Iris pigment epithelial cell (primary cell): Measurements from ENCODE around the gene HYLS1.

ENCODE experiments used
- DNase-seq: peaks from one replicate; pipeline ENCODE4 v3.0.0-alpha.2; 2011; ENCODE audit warnings: low read depth

HYLS1 gene

DNA sequence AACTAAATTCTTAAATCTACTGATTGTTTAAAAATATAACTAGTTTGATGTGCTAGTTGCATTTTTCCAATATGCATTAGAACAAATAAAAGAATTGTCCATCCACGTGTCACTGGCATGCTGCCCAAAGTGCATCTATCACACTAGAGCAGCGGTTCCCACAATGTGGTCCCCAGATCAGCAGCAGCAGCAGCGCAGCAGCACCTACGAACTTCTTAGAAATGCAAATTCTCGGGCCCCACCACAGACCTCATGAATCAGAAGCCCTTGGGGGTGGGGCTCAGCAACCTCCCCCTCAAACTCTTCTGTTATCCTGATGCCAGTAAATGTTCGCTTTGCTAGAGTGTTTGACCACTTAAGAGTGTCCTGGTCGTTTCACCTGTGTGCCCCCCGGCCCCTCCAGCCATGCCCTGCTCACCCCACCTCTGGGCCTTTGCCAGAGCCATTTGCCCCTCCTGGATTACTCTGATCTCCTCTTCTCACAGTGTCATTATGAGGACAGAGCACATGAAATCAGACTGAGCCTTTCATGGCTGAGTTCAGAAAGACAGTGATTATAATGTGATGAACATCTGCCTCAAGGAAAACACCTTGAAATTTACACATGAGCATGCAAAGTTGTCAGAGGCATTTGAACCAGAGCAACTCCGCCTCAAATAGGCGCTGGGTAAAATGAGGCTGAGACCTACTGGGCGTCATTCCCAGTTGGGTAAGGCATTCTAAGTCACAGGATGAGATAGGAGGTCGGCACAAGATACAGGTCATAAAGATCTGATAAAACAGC is 45.8 kb downstream of the HYLS1 start:
- no peak for DNase-seq

DNA sequence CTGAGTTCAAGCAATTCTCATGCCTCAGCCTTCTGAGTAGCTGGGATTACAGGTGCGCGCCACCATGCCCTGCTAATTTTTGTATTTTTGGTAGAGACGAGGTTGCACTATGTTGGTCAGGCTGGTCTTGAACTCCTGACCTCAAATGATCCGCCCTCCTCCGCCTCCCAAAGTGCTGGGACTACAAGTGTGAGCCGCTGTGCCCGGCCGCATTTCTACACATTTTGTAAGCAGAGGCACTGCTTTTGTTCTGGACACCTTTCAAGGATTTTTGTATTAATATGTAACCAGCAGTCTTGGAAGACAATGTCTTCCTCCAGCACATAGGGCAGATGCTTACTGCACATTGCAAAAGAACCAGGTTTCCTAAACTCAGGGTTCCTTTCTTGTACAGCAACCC is 47.0 kb downstream of the HYLS1 start:
- DNase-seq, result no peak

DNA sequence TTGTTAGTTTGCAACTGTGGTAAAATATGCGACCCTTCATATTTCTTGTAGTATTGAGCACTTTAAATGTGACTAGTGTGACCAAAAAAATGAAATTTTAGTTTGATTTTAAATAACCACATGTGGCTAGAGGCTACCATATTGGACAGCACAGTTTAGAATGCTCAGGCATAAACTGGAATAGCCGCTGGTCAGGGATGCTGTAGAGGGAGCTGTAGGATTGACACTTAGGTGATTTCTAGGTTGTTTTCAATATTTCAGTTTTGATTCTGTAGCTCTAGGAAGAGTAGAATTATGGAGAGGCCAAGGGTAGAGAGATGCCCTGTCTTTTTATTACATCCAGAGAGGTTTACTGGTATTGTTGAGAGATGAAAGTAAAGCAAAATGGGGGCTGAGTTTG is 47.6 kb downstream of the HYLS1 start:
- no peak for DNase-seq

DNA sequence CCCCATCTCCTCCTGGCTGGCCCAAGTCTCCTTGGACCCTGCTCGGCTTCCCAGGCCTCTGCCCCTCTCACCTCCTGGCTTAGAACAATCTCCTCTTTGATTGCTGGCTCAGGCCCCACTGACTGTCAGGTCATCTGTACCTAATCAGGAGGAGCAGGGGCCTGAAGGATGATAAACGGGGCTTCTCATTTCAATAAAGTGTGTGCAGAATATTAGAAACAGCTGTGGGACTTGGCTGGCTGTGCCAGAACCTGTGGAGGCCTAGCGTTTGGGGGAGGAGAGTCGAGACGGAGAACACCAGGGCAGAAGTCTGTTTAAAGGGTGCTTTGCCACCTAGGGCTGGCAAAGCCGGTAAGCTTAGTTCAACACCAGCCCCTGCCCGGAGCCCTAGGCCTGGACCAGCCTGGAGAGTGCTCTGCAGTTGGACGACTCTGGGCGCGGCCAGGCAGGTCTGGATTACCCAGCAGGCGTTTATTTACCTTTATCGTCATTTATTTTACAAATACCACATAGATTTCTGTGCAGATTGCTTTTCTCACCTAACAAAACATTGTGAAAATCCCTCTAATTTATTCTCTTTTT is 48.2 kb downstream of the HYLS1 start:
- no peak for DNase-seq

DNA sequence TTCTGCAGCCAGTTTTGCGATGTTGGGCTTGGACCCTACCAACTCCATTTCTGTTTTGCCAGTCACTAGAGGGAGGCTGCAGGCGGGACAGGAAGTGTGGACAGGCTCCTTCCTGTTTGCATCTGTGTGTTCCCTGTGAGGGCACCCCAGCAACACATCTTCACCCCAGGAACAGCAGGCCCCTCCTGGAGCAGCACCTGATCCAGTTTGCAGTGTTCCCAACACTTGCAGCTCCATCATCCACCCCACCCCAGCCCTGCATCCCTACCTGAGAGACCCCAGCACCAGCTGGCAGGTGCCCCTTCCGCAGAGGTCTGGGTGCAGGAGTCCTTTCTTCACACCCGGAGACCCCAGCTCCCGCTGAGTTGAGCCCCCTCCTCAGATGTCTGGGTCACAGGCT is 51.0 kb downstream of the HYLS1 start:
- DNase-seq, result no peak

DNA sequence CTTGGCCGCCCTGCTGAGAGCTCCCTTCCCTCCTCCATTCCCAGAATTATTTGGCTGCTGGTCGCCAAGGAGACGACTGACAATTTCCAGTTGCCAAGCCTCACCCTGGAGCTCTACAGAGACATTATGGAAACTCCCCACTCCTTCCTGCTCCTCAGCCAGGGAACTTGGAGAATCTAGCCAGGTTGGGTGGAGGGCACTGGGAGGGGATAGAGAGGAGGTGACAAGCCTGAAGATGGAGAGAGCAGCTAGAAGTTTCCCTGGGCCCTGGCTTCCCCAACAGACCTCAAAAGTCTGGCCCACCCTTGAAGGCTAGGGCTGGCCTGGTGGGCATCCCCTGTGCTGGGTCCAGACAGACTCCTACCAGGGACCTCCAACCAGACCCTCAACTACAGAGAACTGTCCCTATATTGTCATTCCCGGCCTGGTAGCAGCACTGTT is 51.6 kb downstream of the HYLS1 start:
- no peak for DNase-seq

DNA sequence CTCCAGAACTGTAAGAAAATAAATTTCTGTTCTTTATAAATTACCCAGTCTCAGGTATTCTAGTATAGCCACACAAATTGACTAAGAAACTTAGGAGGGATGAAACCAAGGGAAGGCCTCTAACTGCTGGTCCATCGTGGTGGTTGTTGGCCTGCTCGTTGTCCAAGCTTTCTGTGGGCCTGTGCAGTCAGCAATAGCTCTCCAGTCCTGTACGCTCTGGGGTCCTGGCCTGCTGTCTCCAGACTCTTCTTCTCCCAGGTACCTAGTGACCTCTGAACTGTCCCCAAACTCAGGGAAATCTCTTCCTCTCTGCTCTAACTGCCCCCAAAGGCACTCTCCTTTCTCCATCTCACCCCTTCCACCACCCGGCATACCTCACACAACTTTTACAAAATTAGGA is 52.7 kb downstream of the HYLS1 start:
- no peak for DNase-seq

DNA sequence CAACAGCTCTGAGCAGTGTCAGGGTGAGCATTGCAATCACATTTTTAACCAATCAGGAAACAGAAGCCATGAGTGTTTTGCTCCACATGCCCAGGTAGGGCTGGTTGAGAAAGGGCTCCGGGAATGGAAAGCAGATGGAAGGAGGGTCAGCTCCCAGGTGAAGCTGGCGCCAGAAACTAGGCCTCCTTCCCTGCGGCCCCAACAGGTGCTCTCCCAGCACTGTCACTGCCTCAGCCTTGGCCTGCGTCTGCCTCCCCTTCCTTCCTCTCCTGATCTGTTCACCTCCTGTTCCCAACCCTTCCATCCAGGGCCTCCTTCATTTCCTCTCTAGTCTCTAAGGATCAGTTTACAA is 53.8 kb downstream of the HYLS1 start:
- DNase-seq, result no peak

DNA sequence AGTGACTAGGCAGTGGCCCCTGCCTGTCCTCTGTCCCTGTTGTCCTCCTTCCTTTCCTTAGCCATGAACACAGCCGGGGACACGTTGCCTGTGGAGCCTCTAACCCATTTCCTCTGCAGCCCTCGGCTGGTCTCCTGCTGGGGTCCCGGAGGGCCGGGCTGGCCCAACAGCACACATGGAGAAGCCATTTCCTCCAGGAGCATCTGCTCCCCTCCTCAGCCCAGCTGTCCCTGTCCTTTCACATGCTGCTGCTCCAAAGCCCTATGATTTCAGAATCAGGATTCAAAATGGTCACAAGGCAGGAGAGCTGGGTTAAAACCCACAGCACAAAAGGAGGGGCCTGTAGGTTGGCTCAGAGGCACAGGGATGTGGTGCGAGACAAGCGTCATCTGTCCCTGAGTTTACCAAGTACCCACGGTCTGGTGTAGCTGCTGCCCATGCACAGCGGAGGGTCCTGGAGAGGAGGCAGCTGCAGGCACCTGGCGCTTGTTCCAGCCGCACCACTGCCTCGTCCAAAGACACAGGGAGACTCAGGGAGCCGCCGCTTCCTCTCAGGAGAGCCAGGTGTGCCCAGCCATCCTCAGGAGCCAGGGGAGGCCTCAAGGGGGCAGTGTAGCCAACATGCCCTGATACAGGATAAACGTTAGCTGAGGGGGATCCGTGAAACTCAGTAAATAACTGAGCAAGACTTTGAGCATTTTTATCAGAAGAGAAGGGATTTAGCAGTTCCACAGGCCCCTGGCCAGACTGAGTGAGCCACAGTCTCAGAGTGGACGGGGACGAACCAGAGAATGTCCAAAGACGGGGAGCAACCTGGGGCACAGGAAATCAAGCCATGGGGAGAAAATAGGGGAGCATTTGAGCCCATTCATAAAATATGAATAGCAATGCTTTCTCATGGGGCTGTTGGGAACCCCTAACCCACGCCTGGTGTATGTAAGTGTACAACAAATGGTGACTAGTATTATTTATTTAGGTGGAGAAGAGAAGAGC is 54.4 kb downstream of the HYLS1 start:
- DNase-seq, result peak; percentile 32

DNA sequence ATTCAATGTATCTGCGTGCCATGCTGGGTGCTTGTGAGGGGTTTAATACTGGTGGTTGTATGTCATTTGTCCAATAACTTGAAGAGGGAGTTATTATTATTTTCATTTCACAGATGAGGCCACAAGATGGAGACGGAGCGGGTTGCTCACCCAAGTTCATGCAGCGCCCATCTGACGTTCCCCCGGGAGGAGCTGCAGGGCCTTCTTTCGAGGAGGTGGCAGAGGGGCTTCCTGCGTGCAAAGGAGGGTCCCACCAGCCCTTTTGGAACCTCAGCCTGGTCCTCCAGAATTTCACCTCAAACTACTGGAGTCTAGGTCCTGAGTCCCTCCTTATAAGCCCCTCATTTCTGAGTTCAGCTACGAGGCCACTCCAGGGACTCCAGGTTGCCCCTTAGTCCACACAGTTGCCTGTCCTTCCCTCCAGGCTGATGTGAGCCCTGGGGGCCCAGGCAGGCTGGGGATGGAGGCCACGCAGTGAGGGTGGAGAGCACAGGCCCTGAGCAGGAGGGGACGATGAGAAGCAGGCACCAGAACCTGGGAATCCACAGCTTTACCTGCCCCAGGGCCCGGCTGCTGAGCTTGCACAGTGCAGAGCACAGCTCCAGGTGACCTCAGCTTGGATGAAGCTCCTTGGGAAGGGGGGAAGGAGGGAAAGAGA is 55.4 kb downstream of the HYLS1 start:
- no peak for DNase-seq

DNA sequence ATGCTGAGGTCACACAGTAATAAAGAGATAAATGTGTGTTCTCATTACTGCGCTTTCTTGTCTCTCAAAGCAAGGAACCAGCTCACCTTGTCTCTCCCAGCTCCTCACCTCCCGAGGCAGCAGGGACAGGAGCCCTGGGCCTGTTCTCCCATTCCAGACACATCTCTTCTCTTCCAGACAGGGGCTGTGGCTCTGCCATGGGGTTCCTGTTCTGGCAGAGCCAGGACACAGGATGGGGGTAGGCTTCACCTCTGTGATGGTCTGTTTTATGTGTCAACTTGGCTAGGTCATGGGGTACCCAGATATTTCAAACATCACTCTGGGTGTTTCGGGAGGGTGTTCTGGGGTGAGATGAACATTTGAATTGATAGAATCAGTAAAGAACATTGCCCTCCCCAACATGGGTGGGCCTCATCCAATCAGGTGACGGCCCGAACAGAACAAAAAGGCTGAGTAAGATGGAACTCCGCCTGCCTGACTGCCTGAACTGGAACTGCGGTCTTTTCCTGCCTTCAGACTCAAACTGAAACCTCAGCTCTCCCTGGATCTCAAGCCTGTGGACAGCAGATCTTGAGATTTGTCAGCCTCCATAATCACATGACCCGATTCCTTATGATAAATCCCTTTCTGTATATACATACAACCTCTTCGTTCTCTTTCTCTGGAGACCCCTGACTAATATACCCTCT is 56.3 kb downstream of the HYLS1 start:
- no peak for DNase-seq

DNA sequence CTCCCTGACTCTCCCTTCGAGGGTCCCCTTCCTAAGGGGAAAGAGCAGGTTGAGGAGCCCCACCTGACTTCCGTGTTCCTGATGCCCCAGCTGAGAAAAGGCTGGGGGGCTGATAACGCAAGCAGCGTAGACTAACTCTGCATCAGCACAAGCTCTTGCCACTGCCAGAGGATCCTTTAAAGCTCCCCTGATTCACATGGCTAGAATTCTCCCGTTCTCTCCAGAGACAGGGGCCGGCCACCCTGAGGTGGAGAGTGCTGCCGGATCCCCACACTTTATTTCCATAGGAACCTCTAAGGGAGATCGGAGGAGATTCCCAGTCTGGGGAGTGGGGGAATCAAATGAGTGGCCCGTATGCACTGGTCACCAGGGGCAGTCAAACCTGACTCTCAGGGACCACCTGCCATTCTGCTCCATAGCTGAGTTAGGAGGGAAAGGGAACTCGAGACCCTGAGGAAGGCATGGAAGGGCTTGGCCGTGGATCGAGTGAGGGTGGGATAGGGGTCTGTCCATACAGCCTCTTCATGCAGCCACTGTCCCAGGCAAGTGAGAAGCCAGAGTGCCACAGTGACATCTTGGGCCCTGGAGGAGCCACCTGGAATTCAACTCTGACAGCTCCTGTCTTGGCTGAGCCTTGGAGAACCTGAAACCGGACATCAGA is 57.0 kb downstream of the HYLS1 start:
- no peak for DNase-seq

DNA sequence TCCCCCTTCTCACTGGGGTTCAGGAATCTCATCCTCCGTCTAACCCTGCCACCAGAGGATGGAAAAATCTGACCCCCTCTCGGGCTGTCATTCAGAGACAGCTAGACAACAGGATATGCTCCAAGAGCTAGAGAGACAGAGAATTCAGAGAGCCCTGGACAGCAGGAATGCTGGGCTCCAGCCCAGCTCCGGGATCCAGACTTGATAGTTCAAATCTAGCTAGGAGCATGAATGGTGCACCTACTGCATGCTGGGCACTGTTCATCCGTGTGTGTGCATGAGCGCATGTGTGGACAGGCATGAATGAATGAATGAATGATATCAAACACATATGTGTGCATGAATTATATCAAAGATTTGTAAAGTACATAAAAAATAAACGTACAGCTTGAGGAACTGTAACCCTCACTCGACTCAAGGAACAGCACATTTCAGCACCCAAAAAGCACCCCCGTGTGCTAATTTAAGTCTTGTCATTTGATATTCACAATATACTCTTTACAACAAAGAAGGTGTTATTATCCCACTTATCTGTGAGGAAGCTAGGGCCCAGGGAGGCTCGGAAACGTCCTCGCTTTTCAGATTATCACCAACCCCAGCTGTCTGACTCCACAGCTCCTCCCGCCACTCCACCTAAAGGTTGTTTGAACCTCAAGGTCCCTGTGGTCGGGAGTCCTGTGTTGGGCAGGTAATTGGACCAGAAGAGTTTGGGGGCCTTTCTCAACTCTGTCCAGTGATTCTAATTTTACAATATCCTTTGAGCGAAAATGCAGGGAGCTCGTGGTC is 57.7 kb downstream of the HYLS1 start:
- DNase-seq, result no peak

DNA sequence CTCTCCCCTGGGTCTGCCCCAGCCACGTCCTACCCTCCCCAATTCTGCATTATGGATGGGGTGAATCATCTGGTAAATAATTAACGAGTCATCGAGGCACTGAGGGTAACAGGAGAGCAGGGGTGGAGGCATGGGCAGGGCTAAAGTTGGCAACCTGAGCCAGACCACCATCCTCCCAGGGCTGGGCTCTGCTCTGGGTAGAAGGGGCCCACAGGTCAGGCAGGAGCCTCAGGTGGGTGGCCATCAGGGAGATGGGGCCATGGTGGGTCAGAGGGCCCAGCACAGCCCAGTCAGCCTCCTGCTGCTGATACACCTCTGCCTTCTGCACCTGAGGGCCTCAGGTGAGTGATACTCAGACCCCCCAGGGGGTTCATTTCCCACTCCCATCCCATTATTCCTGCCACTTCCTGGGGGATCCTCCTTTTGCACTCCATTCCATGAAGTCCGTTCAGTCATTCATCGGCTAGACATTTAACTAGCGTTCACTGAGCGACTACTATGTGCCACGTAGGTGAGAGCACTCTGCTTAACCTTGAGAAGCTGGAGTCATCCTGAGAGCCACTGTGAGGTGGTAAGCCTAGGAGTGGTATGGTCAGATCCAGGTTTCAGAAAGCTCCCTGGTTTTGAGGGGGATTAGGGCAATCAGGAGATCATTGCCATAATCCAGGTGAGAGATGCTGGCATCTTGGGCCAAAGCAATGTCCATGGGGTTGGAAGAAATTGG is 58.5 kb downstream of the HYLS1 start, which contains the start of gene VSIG10L2:
TSS of gene VSIG10L2 (plus strand) at position 248 of the 724 bp plus-strand sequence. CDS start at position 260, 12 bp downstream.
- no peak for DNase-seq

DNA sequence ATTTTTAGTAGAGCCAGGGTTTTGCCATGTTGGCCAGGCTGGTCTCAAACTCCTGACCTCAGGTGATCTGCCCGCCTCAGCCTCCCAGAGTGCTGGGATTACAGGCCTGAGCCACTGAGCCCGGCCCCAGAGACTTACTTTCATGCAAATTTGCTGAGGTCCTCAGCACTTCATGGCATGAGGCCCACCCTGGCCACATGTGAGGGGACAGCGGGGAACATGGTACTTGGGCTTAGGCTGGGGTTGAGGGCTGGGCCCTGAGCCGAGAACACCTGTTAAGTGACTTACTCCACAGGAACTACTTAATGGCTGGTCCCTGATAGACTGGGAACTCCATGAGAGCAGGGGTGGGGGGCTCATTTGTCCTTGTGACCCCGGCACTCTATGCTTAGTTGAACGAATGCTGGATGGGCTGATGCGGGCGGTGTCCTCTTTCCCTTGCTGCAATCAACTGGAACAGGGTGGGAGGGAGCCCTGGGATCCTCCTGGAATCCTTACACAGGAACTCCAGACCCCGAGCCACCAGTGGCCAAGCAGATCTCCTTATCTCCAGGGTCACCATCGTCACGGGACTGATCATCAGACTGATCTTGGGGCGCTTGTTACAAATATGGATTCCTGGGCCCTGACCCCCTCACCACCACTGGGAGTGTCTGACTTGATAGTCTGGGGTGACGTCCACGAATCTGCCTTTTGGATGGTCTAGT is 59.4 kb downstream of the HYLS1 start:
- DNase-seq, result no peak

DNA sequence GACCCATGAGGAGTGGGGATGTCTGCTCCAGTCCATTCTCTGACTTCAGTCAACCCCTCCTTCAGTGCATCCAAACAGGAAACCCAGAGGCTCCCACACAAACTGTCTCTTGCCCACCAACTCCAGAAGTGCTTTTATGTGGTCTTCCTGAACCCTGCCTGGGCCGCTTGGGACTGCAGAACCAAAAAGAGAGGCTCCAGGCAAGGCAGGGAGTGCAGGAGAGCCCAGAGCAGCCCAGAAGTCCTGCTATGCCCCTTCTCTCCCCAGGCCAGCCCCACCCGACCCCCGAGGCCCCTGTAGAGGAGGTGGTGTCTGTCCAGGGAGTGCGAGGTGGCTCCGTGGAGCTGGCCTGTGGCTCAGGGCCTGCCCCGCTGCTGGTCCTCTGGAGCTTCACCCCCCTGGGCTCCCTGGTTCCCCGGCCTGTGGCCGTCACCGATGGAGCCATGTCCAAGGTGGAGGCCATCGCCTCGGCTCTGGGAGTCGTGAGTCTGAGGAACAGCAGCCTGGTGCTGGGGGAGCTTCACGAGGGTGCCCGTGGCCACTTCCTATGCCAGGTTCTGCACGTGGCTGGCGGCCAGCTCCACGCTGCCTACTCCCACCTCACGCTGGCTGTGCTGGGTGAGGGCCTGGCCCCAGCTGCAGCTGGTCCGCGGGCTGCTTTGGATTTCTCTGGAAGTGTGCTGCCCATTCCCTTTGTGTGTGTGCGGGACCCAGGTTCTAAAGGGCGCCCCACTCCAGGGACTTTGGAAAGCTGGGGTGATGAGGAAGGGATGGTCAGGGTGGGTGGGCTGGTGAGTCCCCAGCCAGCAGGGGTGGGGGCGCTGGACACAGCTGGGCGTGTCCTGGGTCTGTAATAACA is 60.2 kb downstream of the HYLS1 start:
- DNase-seq, result no peak

DNA sequence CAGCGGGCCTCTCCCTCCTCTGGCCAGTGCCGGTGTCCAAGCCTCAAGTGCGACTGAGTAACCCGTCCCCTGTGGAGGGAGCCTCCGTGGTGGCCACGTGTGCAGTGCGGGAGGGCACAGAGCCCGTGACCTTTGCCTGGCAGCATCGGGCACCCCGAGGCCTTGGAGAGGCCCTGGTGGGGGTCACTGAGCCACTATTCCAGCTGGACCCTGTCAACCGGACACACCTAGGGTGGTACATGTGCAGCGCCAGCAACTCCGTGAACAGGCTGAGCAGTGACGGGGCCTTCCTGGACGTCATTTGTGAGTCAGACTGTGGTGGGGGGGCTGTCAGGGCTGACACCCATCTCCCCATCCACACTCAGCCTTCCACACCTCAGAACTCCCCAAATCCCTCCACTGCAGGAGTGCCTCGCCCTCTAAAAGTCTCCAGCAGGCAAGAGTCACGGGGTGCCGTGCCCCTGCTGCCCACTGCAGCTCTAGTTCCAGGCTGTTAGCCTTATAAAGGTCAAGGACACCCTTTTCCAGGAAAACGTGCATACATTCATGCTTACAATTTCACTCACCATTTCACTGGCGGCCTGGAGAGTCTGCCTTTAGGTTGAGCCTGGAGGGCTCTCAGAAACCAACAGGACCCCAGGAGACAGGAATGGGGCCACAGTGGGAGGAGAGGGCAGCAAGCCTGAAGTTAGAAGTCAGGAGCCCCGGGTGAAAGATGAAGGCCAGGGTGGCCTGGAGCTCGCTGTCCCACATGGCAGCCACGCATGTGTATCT is 61.0 kb downstream of the HYLS1 start:
- no peak for DNase-seq
